HCT116 (cell line): ENCODE results near the gene BRINP1. TPM values are rescaled to one million over a fixed set of nuclear protein-coding genes. Genes with fewer than 3 reads are reported as not detected.

Experiments used
- ATAC-seq: fragments of 200-7000 bp; cut with Tn5 transposase; 2 replicates; pipeline ENCODE4 v1.9.1; 2020; ENCODE audit warnings: mild to moderate bottlenecking, moderate library complexity
- BruUV-seq: library from RNA; stranded (reverse); fragments of 400-500 nt; replicated peaks from 2 replicates; lab custom pipeline; 2021; lab: Mats Ljungman, UMichigan
- CTCF ChIA-PET: fragments of 300-600 bp; sonication (Branson Sonifier 250); formaldehyde crosslinking; loops from one replicate; lab custom pipeline; 2021; ENCODE audit warnings: antibody characterized with exemption; lab: Charles Lee
- POLR2A ChIA-PET: fragments of 300-600, 350-600 bp; sonication (Branson Sonifier 250); formaldehyde crosslinking; loops from one replicate; lab custom pipeline; 2021; ENCODE audit warnings: antibody characterized with exemption; lab: Charles Lee
- RAD21 ChIA-PET, 2 experiments: fragments of 300-600 bp; sonication (Branson Sonifier 250); formaldehyde crosslinking; loops; one replicate each; lab custom pipeline; 2023; ENCODE audit warnings: low total read pairs in 2 of 2; ENCODE audit not compliant: uncharacterized antibody in 2 of 2, unreplicated experiment in 2 of 2, low non-redundant PET in 1 of 2; lab: Charles Lee
- DNase-seq: peaks from one replicate; pipeline ENCODE4 v3.0.0-alpha.2; 2010; ENCODE audit warnings: low read depth, low spot score
- H2AFZ ChIP-seq: fragments of 200-600 bp; shearing (Covaris generic), sonication (generic); 2 replicates; pipeline ENCODE4 v1.6.1; 2017; ENCODE audit warnings: low read depth, mixed run types, mixed read lengths, antibody characterized with exemption, low read length; ENCODE audit not compliant: poor library complexity, severe bottlenecking
- H3K27ac ChIP-seq: 2 replicates; pipeline ENCODE4 v1.5.1; 2012; ENCODE audit warnings: low read depth, low read length
- H3K27me3 ChIP-seq: fragments of 200-600 bp; sonication (generic); 2 replicates; pipeline ENCODE4 v1.6.1; 2016; ENCODE audit warnings: mixed run types, low read length, mixed read lengths; ENCODE audit not compliant: insufficient read depth
- H3K36me3 ChIP-seq, 2 experiments: fragments of 200-500 bp in 1 of 2; fragments of 200-600 bp in 1 of 2; sonication (Bioruptor generic) in 1 of 2; sonication (generic) in 1 of 2; 2 replicates each; pipeline versions ENCODE4 v1.5.1 to v1.6.1; 2014 to 2016; ENCODE audit warnings: low read length in 2 of 2, inconsistent platforms in 1 of 2, mixed read lengths in 1 of 2, mixed run types in 1 of 2; ENCODE audit not compliant: insufficient read depth in 2 of 2, control insufficient read depth in 1 of 2
- H3K4me1 ChIP-seq, 2 experiments: fragments of 200-600 bp in 1 of 2; sonication (generic) in 1 of 2; 2 replicates each; pipeline versions ENCODE4 v1.5.1 to v1.6.1; 2012 to 2017; ENCODE audit warnings: low read length in 2 of 2, inconsistent platforms in 1 of 2, mild to moderate bottlenecking in 1 of 2, mixed read lengths in 1 of 2, mixed run types in 1 of 2, moderate library complexity in 1 of 2; ENCODE audit not compliant: insufficient read depth in 2 of 2, control insufficient read depth in 1 of 2
- H3K4me2 ChIP-seq: fragments of 200-600 bp; sonication (generic); 2 replicates; pipeline ENCODE4 v1.6.1; 2017; ENCODE audit warnings: mixed run types, low read length, mixed read lengths
- H3K4me3 ChIP-seq, 2 experiments: fragments of 200-600 bp in 1 of 2; sonication (generic) in 1 of 2; replicated peaks in 1 of 2; 2 replicates each; pipeline ENCODE4 v1.5.1; 2011 to 2016; ENCODE audit warnings: low read length in 2 of 2, control low read depth in 1 of 2, low read depth in 1 of 2, mild to moderate bottlenecking in 1 of 2, mixed read lengths in 1 of 2, mixed run types in 1 of 2
- H3K79me2 ChIP-seq: fragments of 200-600 bp; sonication (generic); 2 replicates; pipeline ENCODE4 v1.6.1; 2017; ENCODE audit warnings: mild to moderate bottlenecking, mixed run types, low read length, moderate library complexity, mixed read lengths; ENCODE audit not compliant: insufficient read depth
- H3K9ac ChIP-seq: fragments of 200-600 bp; sonication (generic); 2 replicates; pipeline ENCODE4 v1.6.1; 2016; ENCODE audit warnings: low read length, mixed read lengths
- H3K9me2 ChIP-seq: fragments of 200-600 bp; sonication (generic), shearing (Covaris generic); 2 replicates; pipeline ENCODE4 v1.6.1; 2017; ENCODE audit warnings: mixed run types, mild to moderate bottlenecking, moderate library complexity; ENCODE audit not compliant: insufficient read depth
- H3K9me3 ChIP-seq, 2 experiments: fragments of 200-500 bp in 1 of 2; fragments of 200-600 bp in 1 of 2; sonication (Bioruptor generic) in 1 of 2; sonication (generic) in 1 of 2; 2 replicates each; pipeline ENCODE4 v1.6.1; 2014 to 2017; ENCODE audit warnings: low read length in 2 of 2, mixed read lengths in 2 of 2, inconsistent platforms in 1 of 2, low read depth in 1 of 2, mild to moderate bottlenecking in 1 of 2, mixed run types in 1 of 2, moderate library complexity in 1 of 2; ENCODE audit not compliant: control insufficient read depth in 1 of 2, insufficient read depth in 1 of 2
- H4K20me1 ChIP-seq: fragments of 200-600 bp; sonication (generic), shearing (Covaris generic); 2 replicates; pipeline ENCODE4 v1.6.1; 2017; ENCODE audit warnings: mixed run types, mild to moderate bottlenecking, moderate library complexity; ENCODE audit not compliant: insufficient read depth
- CBX3 ChIP-seq: IDR thresholded peaks from 2 replicates; pipeline ENCODE4 v1.6.1; 2012; ENCODE audit warnings: low read depth
- CEBPB ChIP-seq: IDR thresholded peaks from 2 replicates; pipeline ENCODE4 v1.6.1; 2012; ENCODE audit warnings: low read depth
- EGR1 ChIP-seq: IDR thresholded peaks from 2 replicates; pipeline ENCODE4 v1.6.1; 2012; ENCODE audit warnings: low read depth
- ELF1 ChIP-seq: IDR thresholded peaks from 2 replicates; pipeline ENCODE4 v1.6.1; 2012; ENCODE audit warnings: low read depth, borderline replicate concordance
- EZH2phosphoT487 ChIP-seq: fragments of 200-600 bp; IDR thresholded peaks from 2 replicates; pipeline ENCODE4 v1.6.1; 2018; ENCODE audit warnings: antibody characterized with exemption, borderline replicate concordance
- FOSL1 ChIP-seq: IDR thresholded peaks from 2 replicates; pipeline ENCODE4 v1.6.1; 2012; ENCODE audit warnings: low read depth
- JUND ChIP-seq: IDR thresholded peaks from 2 replicates; pipeline ENCODE4 v1.6.1; 2012
- POLR2A ChIP-seq: IDR thresholded peaks from 2 replicates; pipeline ENCODE4 v1.7.0; 2011; ENCODE audit warnings: borderline replicate concordance; ENCODE audit not compliant: insufficient read depth, insufficient read length; ENCODE audit errors: extremely low read depth
- SIN3A ChIP-seq: IDR thresholded peaks from 2 replicates; pipeline ENCODE4 v1.6.1; 2012; ENCODE audit warnings: low read depth
- SP1 ChIP-seq: IDR thresholded peaks from 2 replicates; pipeline ENCODE4 v1.6.1; 2012; ENCODE audit warnings: low read depth
- SRF ChIP-seq: IDR thresholded peaks from 2 replicates; pipeline ENCODE4 v1.6.1; 2012; ENCODE audit warnings: low read depth
- TCF7L2 ChIP-seq: IDR thresholded peaks from 2 replicates; pipeline ENCODE4 v1.7.0; 2011; ENCODE audit warnings: borderline replicate concordance, inconsistent platforms; ENCODE audit not compliant: insufficient read depth, insufficient read length; ENCODE audit errors: extremely low read depth
- YY1 ChIP-seq: IDR thresholded peaks from 2 replicates; pipeline ENCODE4 v1.6.1; 2011; ENCODE audit warnings: low read length, low read depth, moderate library complexity, mild to moderate bottlenecking; ENCODE audit not compliant: insufficient replicate concordance; ENCODE audit errors: extremely low read depth
- ZFX ChIP-seq: fragments of 450-650 bp; IDR thresholded peaks from 2 replicates; pipeline ENCODE4 v1.6.1; 2017
- ZNF274 ChIP-seq: fragments of 200-500 bp; sonication (Bioruptor generic); IDR thresholded peaks from 2 replicates; pipeline ENCODE4 v1.6.1; 2014; ENCODE audit warnings: mild to moderate bottlenecking, low read depth, low read length, inconsistent platforms
- intact Hi-C: fragments of 100-400 bp; cut with micrococcal nuclease; formaldehyde crosslinking; loops from 2 replicates; pipeline ENCODE4 v1.10.0; 2022
- total RNA-seq: library from RNA; stranded (reverse); gene quantifications from one replicate; pipeline ENCODE4 v1.2.1, GENCODE V29; 2021; ENCODE audit not compliant: unreplicated experiment
- TF ChIP-seq, protein P1 (sequence below): IDR thresholded peaks from 2 replicates; pipeline ENCODE4 v1.6.1; 2012
- TF ChIP-seq, protein P2 (sequence below), 3 experiments: fragments of 200-600 bp in 1 of 3; sonication (generic) in 1 of 3; IDR thresholded peaks in 2 of 3; conservative IDR thresholded peaks in 1 of 3; 2 replicates each; pipeline ENCODE4 v1.5.1; 2012 to 2017; ENCODE audit warnings: low read depth in 2 of 3, low read length in 2 of 3, antibody characterized with exemption in 1 of 3, borderline replicate concordance in 1 of 3, control low read depth in 1 of 3, mild to moderate bottlenecking in 1 of 3, mixed read lengths in 1 of 3, mixed run types in 1 of 3, moderate library complexity in 1 of 3; ENCODE audit not compliant: insufficient read depth in 1 of 3
- TF ChIP-seq, protein P3 (sequence below): IDR thresholded peaks from 2 replicates; pipeline ENCODE4 v1.6.1; 2012; ENCODE audit warnings: low read depth

The BRINP1 gene
- total RNA-seq, 1 experiment from 2014 or later, result not detected

DNA sequence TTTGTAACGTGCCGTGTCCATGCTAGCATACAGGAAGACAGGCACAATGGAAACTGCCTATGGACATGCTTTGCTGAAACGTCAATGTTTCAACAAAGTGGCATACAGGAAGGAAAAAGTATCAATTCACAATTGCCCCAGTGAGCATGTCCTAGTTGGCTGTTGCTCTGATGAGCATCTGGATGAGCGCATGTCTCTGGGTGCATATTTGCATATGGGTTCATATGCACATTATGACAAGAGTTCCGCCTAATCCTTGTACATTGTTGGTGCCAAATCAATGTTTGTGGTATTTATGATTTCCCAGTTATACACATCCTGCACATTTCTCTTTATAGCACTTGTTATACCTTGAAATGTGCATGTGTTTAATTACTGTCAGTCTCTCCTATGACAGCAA lies 58.5 kb downstream of the BRINP1 start:
- Histone ChIP-seq H3K4me2 (no peak overlapping the region), H3K4me3 (no peak overlapping the region), H3K4me1 (no peaks in the 10 kb centered on the region), H3K27ac (no peak overlapping the region), H3K9me2 (no peaks in the 10 kb centered on the region), H4K20me1 (no peaks in the 10 kb centered on the region), H2AFZ (no peak overlapping the region), H3K79me2 (no peaks in the 10 kb centered on the region), H3K36me3 (no peaks in the 10 kb centered on the region), H3K9me3 (peaks cover 4 to 17% of the 10 kb centered on the region in 2 experiments; a peak in 2 of 4 replicates), H3K9ac (no peak overlapping the region), H3K27me3 (no peaks in the 10 kb centered on the region)
- DNase-seq (no peak), ATAC-seq (no peak)
- RAD21 ChIA-PET, result no interaction called here
- TF ChIP-seq TCF7L2 (no peak), ZFX (no peak), EZH2phosphoT487 (no peak), SP1 (no peak), SRF (no peak), POLR2A (no peak), CEBPB (no peak), CBX3 (no peak), YY1 (no peak), EGR1 (no peak), SIN3A (no peak), ZNF274 (no peak), FOSL1 (no peak), ELF1 (no peak), JUND (no peak)
- TF ChIP-seq, protein P1, sequence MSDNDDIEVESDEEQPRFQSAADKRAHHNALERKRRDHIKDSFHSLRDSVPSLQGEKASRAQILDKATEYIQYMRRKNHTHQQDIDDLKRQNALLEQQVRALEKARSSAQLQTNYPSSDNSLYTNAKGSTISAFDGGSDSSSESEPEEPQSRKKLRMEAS, result no peak
- TF ChIP-seq, protein P2, sequence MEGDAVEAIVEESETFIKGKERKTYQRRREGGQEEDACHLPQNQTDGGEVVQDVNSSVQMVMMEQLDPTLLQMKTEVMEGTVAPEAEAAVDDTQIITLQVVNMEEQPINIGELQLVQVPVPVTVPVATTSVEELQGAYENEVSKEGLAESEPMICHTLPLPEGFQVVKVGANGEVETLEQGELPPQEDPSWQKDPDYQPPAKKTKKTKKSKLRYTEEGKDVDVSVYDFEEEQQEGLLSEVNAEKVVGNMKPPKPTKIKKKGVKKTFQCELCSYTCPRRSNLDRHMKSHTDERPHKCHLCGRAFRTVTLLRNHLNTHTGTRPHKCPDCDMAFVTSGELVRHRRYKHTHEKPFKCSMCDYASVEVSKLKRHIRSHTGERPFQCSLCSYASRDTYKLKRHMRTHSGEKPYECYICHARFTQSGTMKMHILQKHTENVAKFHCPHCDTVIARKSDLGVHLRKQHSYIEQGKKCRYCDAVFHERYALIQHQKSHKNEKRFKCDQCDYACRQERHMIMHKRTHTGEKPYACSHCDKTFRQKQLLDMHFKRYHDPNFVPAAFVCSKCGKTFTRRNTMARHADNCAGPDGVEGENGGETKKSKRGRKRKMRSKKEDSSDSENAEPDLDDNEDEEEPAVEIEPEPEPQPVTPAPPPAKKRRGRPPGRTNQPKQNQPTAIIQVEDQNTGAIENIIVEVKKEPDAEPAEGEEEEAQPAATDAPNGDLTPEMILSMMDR (IDR thresholded peaks at IDR 0.05 in 2 of 3, conservative IDR thresholded peaks at IDR 0.05 in 1 of 3; ENCODE audit: borderline replicate concordance in 1 of 3, insufficient read depth in 1 of 3, low read depth in 2 of 3, low read length in 2 of 3), result no peak
- TF ChIP-seq, protein P3, sequence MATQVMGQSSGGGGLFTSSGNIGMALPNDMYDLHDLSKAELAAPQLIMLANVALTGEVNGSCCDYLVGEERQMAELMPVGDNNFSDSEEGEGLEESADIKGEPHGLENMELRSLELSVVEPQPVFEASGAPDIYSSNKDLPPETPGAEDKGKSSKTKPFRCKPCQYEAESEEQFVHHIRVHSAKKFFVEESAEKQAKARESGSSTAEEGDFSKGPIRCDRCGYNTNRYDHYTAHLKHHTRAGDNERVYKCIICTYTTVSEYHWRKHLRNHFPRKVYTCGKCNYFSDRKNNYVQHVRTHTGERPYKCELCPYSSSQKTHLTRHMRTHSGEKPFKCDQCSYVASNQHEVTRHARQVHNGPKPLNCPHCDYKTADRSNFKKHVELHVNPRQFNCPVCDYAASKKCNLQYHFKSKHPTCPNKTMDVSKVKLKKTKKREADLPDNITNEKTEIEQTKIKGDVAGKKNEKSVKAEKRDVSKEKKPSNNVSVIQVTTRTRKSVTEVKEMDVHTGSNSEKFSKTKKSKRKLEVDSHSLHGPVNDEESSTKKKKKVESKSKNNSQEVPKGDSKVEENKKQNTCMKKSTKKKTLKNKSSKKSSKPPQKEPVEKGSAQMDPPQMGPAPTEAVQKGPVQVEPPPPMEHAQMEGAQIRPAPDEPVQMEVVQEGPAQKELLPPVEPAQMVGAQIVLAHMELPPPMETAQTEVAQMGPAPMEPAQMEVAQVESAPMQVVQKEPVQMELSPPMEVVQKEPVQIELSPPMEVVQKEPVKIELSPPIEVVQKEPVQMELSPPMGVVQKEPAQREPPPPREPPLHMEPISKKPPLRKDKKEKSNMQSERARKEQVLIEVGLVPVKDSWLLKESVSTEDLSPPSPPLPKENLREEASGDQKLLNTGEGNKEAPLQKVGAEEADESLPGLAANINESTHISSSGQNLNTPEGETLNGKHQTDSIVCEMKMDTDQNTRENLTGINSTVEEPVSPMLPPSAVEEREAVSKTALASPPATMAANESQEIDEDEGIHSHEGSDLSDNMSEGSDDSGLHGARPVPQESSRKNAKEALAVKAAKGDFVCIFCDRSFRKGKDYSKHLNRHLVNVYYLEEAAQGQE, result no peak
- intact Hi-C loops, result no loop called here
- no TSS peak for BruUV-seq
- POLR2A ChIA-PET, result no interaction called here
- CTCF ChIA-PET, result no interaction called here
